ENCODE data around the gene ELMO1.
"Not testable (repeated sequence)": the region's sequence is repeated elsewhere in the genome, so short reads cannot be mapped to it uniquely, and the experiment has no call there.

The ELMO1 gene

DNA sequence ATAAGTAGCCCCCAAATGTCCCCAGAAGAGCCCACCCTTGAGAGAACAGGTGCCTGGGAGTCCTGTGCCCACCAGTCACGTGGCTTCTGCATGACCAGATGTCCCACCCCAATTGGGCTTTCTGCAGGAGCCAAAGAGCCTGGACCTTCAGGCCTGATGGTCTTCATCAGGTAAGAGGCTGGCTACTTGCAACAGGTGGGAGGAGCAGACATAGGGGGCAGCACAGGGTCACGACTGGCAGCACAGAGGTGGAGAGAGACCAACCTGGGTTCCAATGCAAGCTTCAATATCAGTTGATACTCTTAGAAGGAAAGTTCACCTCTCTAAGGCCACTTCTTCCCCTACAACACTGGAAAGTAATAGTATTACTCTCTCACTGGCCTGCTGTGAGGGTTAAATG is 288.0 kb downstream of the ELMO1 start:
- DNase-seq: no peak

- no peak for DNase-seq
Measured at GRCh38 chr7:37153376-37153775, 295.3 kb downstream of the ELMO1 start.

- no peak for DNase-seq
Measured at GRCh38 chr7:37151741-37152413, 296.8 kb downstream of the ELMO1 start.

DNA sequence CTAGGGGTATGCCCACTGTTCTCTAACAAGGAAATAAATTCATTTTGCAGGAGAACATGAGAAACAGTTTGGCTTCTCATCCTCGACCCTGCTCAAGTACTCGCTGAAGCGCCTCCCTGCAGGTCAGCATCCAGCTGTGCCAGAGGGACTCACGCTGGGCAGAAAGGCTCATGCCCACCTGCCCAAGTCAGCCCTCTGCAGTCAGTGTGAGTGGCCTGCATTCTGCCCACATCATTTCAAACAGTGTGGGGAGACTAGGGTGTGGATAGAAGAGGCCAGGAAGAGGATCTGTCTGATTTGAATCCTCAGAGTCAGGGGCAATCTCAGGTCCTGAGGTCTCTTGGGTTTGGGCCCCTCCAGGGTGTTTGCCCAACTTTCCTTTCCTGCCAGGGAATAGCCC is 297.8 kb downstream of the ELMO1 start:
- DNase-seq: no peak

DNA sequence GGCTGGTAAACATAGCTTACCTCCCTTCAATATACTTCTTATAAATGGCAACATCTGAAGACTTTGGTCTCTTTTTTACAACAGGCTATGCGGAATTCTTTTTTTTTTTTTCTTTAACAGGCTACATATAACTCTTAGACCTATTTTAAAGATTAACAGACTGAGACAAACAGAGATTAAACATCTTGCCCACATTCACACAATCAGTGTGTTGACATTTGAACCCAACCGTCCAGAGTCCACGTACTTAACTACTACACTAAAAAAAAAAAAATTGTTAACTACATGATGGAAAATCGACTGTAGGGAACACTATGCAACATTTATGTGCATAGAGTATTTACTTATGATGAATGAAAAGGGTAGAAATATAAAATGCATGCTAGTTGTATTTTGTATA is 298.5 kb downstream of the ELMO1 start:
- DNase-seq: no peak

DNA sequence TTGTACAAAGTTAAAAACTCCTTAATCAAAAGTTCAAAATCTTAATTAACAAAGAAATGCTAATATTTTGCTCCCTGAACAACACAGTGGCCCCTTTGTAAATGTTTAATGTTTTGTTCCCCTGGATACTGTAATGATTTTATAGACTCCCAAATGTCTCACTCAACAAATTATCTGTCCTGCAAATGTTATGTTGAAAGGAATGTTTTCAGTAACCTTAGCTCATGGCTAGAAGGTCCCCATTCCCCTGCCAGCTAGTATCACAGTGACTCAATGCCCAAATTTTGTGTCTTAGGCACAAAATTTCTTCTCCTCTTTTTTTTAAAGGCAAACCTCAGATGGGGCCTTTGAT is 298.9 kb downstream of the ELMO1 start:
- DNase-seq: no peak

DNA sequence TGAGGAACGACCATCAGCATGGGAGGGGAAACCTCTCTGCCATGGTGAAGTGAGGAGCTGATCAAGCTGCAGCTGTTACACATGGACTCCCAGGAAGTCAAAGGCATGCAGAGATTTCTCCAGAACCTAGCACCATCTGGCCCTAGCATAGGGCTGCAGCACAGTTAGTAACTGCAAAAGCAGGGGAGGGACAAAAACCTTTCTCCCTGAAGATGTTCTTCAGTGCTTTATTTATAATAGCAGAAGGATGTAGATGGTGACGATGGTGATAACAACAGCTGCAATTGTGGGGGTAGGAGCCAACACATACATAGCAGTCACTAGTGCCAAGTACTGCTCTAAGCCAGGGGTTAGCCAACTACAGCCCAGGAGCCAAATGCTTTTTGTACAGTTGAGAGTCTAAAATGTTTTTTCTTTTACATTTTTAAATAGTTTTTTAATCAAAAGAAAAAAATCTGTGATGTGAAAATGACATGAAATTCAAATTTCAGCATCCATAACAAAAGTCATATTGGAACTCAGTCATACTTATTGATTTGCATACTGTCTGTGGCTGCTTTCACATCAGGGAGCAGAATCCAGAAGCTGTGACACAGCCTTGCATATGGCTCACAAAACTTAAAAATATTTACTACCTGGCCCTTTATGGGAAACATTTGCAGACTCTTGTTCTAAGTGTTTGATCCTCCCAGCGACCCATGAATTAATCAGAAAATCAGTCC is 299.5 kb downstream of the ELMO1 start:
- no peak for DNase-seq

GRCh38 chr7:37145682-37146081 is 303.0 kb downstream of the ELMO1 start:
- DNase-seq: peak in 1 of 2 experiments; percentile 17

- DNase-seq: no peak
Measured at GRCh38 chr7:37144423-37144822, 304.2 kb downstream of the ELMO1 start.

DNA sequence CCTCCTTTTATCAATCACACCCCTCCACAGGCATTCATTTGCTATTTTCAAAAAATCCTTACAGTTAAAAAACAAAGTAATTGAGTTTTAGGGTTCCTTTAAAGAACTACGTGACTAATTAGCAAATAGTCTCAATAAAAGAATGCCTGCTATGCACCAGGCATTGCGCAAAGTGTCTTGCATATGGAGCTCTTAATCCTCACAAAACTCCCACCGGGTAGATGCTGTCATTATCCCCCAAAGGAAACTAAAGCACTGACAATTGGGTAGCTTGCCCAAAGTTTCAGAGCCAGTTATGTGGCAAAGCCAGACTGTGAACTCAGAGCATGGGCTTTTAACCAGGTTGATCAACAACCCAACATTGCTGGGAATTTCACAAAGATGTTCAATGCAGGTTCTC is 305.7 kb downstream of the ELMO1 start:
- no peak for DNase-seq

GRCh38 chr7:37141742-37142141 is 306.9 kb downstream of the ELMO1 start:
- no peak for DNase-seq

- DNase-seq: not testable (repeated sequence)
Measured at GRCh38 chr7:37133902-37134301, 314.8 kb downstream of the ELMO1 start.

- no peak for DNase-seq
Measured at GRCh38 chr7:37131855-37132254, 316.8 kb downstream of the ELMO1 start.

DNA sequence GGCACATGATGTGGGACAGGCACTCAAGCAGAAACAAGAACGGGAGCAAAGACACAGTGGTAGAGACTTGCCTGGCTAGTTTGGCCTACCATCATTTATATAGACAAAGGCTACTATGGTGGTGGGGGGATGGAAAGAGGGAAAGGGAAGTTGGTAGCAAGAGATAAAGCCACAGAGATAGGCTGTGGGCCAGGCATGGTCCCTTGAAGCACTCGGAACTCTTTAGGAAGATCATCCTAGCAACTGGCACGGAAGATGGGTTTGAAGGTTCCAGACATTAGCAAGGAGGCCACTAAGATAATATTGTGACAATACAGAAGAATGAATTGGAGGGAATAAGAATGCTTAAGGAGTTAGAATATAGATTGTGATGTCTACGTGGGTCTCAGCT is 319.6 kb downstream of the ELMO1 start:
- DNase-seq: no peak

DNA sequence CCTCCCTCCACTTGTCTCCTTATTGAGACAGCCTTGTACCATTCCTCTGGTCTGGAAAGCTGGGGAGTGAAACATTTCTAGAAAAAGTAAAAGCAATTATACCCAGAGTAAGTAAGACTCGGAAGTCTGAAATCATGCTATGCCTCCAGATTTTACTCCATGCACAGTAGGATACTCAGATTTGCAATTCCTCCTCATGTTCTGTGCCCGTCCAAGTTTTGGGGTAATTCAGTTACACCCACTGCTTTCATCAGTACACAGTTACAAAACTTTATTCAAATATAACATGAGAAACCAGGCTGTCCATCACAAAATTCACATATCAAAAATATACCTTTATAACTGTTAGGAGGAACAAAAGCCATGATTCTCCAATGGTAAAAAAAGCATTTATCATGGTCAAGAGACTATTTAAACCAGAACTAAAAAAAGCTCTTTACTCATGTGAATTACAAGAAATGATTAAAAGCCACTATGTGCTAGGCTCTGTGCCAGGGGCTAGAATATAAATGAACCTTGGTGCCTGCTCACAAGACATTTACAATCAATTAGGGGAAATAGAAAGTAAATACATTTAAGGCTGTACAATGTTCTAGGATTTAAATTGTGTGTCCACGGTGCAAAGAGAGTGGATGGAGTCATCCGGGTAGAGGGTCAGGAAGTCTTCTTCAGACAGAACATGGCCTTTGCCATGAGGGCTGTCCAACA is 320.2 kb downstream of the ELMO1 start:
- no peak for DNase-seq

DNA sequence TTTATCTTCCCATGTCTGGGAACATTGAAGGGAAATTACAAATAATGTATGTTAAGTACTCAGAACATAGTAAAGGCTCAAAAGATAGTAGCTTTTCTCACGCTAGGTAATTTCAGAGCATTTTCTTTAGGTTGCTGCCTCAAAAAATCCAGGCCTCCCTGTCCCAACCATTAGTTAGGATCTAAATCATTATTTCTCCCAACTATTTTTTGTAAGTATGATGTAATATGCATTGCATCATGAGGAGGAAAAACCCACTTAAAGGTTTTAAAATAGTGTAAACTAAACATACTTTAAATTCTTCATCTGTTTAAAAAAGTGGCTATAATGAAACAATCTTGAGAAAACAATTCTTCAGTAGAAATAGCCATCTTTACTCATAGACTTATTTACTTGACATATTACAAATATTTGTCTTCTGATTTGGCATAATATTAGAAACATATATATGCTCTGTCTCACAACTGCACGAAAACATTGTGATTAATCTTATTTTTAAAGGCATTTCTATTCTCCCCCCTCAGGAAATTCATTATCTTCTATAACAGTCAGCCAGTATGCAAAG is 329.3 kb downstream of the ELMO1 start:
- no peak for DNase-seq

DNA sequence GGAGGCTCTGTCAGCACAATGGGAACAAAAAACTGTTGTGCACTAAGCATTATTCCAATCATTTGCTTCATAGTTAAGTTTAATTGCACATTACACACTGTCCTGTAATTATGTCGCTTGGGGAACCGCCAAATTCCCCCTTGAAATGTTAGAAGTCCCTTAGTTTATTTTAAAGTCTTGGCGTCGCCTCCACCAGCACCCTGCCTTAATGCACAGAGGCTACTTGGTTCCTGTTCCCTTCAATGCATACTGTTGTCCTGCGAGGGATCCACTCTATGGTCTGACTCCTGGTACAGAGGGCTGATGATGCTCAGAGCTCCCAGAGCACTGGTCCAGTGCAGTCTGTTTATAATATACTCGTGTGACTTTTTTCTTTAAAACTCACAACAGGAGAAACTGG is 330.7 kb downstream of the ELMO1 start:
- no peak for DNase-seq

DNA sequence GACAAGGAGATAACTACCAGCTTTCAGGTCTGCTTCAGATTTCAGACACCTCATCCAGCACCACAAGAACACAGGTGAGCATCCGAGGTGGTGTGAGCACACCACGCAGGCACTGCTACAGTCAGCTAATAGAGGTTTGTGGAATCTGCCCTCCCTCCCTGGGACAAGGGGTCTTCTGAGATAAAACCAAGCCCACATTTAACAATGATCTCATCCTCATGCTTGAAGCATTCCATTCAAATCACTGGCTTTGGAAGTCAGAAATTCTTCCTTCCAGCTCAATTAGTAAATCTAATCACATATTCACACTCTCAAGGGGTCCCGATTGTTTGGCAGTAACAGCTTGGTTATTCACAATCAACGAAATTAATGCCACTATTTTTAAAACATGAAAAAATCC is 331.4 kb downstream of the ELMO1 start:
- no peak for DNase-seq

- DNase-seq: no peak
Measured at GRCh38 chr7:37116093-37116701, 332.5 kb downstream of the ELMO1 start.

GRCh38 chr7:37113661-37114355 is 334.9 kb downstream of the ELMO1 start:
- no peak for DNase-seq

DNA sequence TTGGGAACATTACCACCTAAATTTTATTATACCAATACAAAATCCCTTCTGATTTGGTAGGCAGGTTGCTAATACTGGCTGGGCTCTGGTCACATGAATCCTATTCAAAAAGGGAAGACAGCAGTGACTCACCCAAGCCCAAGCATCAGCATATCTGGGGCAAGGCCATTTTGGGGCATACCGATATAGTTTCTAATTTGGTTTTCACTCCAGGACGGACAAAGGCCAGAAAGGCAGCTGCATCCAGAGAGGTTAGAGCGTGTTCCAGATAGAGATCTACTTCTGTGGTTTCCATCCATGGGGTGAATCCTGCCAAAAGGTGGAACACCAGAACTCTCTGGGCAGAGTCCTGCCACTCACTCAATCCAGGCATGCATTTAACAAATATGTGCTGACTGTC is 335.8 kb downstream of the ELMO1 start:
- no peak for DNase-seq

DNA sequence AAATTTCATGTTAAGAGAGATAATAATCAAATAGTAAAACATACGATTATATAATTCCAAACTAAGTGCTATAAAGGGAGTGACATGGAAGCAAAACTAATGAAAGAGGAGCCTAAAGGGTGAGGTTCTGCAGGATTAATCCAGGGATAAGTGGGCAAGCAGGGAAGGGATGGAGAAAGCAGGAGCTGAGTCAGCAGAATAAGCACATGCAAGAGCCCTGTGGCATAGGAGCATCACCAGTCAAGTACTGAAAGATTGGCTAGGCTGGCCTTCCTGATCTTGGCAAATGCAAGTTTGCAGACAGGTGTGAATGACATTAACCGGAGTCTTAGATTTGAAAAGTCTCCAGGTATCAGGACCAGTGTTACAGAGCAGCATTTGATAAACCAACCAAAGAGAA is 336.4 kb downstream of the ELMO1 start:
- DNase-seq: no peak

- DNase-seq: no peak
Measured at GRCh38 chr7:37111459-37111858, 337.2 kb downstream of the ELMO1 start.
